ENCODE results near the gene PSAP.

The PSAP gene

DNA sequence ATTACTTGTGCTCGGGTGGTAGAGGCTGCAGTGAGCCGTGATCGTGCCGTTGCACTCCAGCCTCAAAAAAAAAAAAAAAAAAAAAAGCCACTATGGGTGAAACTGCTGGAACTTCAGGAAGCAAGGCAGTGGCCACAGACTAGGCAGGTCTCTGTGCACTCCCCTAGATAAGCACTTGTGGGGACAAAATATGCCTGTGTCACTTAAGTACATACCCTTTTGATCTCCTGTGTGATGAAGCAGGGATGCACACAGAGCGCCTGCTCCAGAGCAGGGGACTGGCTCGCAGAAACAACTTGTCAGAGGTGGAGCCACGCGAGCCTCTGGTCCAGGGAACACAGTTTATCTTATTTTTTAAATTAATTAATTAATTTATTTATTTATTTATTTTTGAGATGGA, 42.9 kb upstream of the PSAP start:
- H2BK120ac ChIP-seq (ENCODE audit: low read depth, low read length): no peak overlapping the region
- no peak overlapping the region for H2AK5ac ChIP-seq (ENCODE audit: low read length, severe bottlenecking)
- no peak overlapping the region for H3K4me2 ChIP-seq (ENCODE audit: low read length, poor library complexity, severe bottlenecking)
- no peak overlapping the region for H3K4me3 ChIP-seq (ENCODE audit: insufficient read depth in 1 of 2, low read depth in 1 of 2, low read length in 2 of 2)
- H3K23ac ChIP-seq (ENCODE audit: low read length in 2 of 2): no peak overlapping the region
- H3K14ac ChIP-seq (ENCODE audit: low read length in 2 of 2): no peak overlapping the region
- no peak overlapping the region for H4K91ac ChIP-seq (ENCODE audit: low read length)
- 93% methylated on average over 6 of the region's 8 CpGs for WGBS
- no peak overlapping the region for H2BK12ac ChIP-seq (ENCODE audit: low read length in 2 of 2)
- DNase-seq: no peak
- no peak overlapping the region for H3K18ac ChIP-seq (ENCODE audit: low read depth in 1 of 2, low read length in 2 of 2)
- no peaks in the 10 kb centered on the region for H3K79me1 ChIP-seq (replicated peaks; ENCODE audit: low read length, poor library complexity, severe bottlenecking)
- no peak overlapping the region for H2BK15ac ChIP-seq (ENCODE audit: low read depth, poor library complexity, severe bottlenecking)
- H3K27ac ChIP-seq (ENCODE audit: low read length, poor library complexity, severe bottlenecking): no peak overlapping the region
- no peak overlapping the region for H2AFZ ChIP-seq (ENCODE audit: low read depth, low read length)
- no peak overlapping the region for H4K8ac ChIP-seq (ENCODE audit: low read length)
- H3K27me3 ChIP-seq (ENCODE audit: control insufficient read depth in 1 of 2, insufficient read depth in 1 of 2, low read length in 2 of 2): no peaks in the 10 kb centered on the region
- no peak overlapping the region for H3K4ac ChIP-seq (ENCODE audit: low read depth in 1 of 2, low read length in 2 of 2)
- H3K9me3 ChIP-seq (ENCODE audit: control insufficient read depth, low read length): no peaks in the 10 kb centered on the region
- no peaks in the 10 kb centered on the region for H3K36me3 ChIP-seq (ENCODE audit: control insufficient read depth in 1 of 2, insufficient read depth in 2 of 2, low read depth in 1 of 2, low read length in 2 of 2)
- no peak overlapping the region for H2BK5ac ChIP-seq (ENCODE audit: low read depth, low read length, poor library complexity, severe bottlenecking)
- H3K9ac ChIP-seq (ENCODE audit: low read length): no peak overlapping the region
- peaks cover 7% of the 10 kb centered on the region for H3K4me1 ChIP-seq (ENCODE audit: control insufficient read depth, insufficient read depth, low read depth, low read length)

DNA sequence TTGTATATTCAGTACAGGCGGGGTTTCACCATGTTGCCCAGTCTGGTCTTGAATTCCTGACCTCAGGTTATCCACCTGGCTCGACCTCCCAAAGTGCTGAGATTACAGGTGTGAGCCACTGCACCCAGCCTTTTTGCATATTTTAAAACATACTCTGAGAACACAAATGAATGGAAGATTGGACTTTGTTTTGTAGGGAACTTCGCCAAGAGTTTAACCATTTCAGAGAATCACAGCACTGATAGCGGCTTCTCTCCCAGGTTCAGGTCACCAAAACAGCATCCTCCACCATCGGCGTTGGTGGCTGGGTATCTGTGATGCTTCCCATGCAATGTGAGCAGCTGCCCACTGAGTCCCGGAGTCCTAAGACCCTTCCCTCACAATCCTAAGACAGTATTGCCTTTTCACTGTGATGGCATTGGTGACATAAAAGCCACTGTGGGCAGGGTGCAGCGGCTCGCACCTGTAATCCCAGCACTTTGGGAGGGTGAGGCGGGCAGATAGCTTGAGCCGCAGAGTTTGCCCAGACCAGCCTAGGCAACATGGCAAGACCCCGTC, 42.3 kb upstream of the PSAP start:
- H3K27me3 ChIP-seq (ENCODE audit: control insufficient read depth in 1 of 2, insufficient read depth in 1 of 2, low read length in 2 of 2): no peaks in the 10 kb centered on the region
- H3K9me3 ChIP-seq (ENCODE audit: control insufficient read depth, low read length): no peaks in the 10 kb centered on the region
- H3K14ac ChIP-seq (ENCODE audit: low read length in 2 of 2): no peak overlapping the region
- no peak overlapping the region for H3K18ac ChIP-seq (ENCODE audit: low read depth in 1 of 2, low read length in 2 of 2)
- no peak overlapping the region for H3K4ac ChIP-seq (ENCODE audit: low read depth in 1 of 2, low read length in 2 of 2)
- no peak overlapping the region for H2AK5ac ChIP-seq (ENCODE audit: low read length, severe bottlenecking)
- no peak overlapping the region for H3K27ac ChIP-seq (ENCODE audit: low read length, poor library complexity, severe bottlenecking)
- H3K9ac ChIP-seq (ENCODE audit: low read length): no peak overlapping the region
- H2BK12ac ChIP-seq (ENCODE audit: low read length in 2 of 2): no peak overlapping the region
- DNase-seq: no peak
- H4K91ac ChIP-seq (ENCODE audit: low read length): no peak overlapping the region
- H3K79me1 ChIP-seq (replicated peaks; ENCODE audit: low read length, poor library complexity, severe bottlenecking): no peaks in the 10 kb centered on the region
- H4K8ac ChIP-seq (ENCODE audit: low read length): no peak overlapping the region
- peaks cover 11% of the 10 kb centered on the region for H3K4me1 ChIP-seq (ENCODE audit: control insufficient read depth, insufficient read depth, low read depth, low read length)
- no peak overlapping the region for H2BK15ac ChIP-seq (ENCODE audit: low read depth, poor library complexity, severe bottlenecking)
- H2BK5ac ChIP-seq (ENCODE audit: low read depth, low read length, poor library complexity, severe bottlenecking): no peak overlapping the region
- H2AFZ ChIP-seq (ENCODE audit: low read depth, low read length): no peak overlapping the region
- H2BK120ac ChIP-seq (ENCODE audit: low read depth, low read length): no peak overlapping the region
- no peak overlapping the region for H3K4me3 ChIP-seq (ENCODE audit: insufficient read depth in 1 of 2, low read depth in 1 of 2, low read length in 2 of 2)
- H3K36me3 ChIP-seq (ENCODE audit: control insufficient read depth in 1 of 2, insufficient read depth in 2 of 2, low read depth in 1 of 2, low read length in 2 of 2): no peaks in the 10 kb centered on the region
- 94% methylated on average over 9 of the region's 12 CpGs for WGBS
- H3K4me2 ChIP-seq (ENCODE audit: low read length, poor library complexity, severe bottlenecking): no peak overlapping the region
- no peak overlapping the region for H3K23ac ChIP-seq (ENCODE audit: low read length in 2 of 2)

DNA sequence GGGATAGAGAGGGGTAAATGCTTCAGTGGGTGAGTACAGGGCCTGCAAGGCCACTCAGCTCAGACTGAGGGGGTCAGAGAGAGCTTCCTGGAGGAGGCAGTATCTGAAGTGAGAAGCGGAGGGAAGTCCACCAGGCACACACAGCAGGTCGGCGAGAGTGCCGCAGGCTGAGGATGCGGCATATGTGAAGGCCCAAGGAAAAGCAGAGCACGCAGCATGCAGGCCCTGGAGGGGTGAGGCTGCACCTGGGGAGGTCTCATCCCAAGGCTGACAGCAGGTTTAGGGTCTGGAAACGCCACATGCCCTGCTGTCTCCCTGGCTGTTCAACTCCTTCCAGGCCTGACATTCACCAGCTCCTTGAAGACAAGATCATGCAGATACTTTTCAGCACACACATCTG, 40.4 kb upstream of the PSAP start:
- Histone ChIP-seq H3K27ac (ENCODE audit: low read length, poor library complexity, severe bottlenecking) (no peak overlapping the region), H3K4ac (ENCODE audit: low read depth in 1 of 2, low read length in 2 of 2) (no peak overlapping the region), H3K4me2 (ENCODE audit: low read length, poor library complexity, severe bottlenecking) (no peak overlapping the region), H3K4me3 (ENCODE audit: insufficient read depth in 1 of 2, low read depth in 1 of 2, low read length in 2 of 2) (no peak overlapping the region), H2BK12ac (ENCODE audit: low read length in 2 of 2) (no peak overlapping the region), H3K9me3 (ENCODE audit: control insufficient read depth, low read length) (no peaks in the 10 kb centered on the region), H3K18ac (ENCODE audit: low read depth in 1 of 2, low read length in 2 of 2) (no peak overlapping the region), H2BK15ac (ENCODE audit: low read depth, poor library complexity, severe bottlenecking) (no peak overlapping the region), H3K79me1 (replicated peaks; ENCODE audit: low read length, poor library complexity, severe bottlenecking) (no peaks in the 10 kb centered on the region), H3K27me3 (ENCODE audit: control insufficient read depth in 1 of 2, insufficient read depth in 1 of 2, low read length in 2 of 2) (no peaks in the 10 kb centered on the region), H4K8ac (ENCODE audit: low read length) (no peak overlapping the region), H3K23ac (ENCODE audit: low read length in 2 of 2) (no peak overlapping the region), H2AK5ac (ENCODE audit: low read length, severe bottlenecking) (no peak overlapping the region), H2AFZ (ENCODE audit: low read depth, low read length) (no peak overlapping the region), H2BK5ac (ENCODE audit: low read depth, low read length, poor library complexity, severe bottlenecking) (no peak overlapping the region), H3K4me1 (ENCODE audit: control insufficient read depth, insufficient read depth, low read depth, low read length) (peaks cover 14% of the 10 kb centered on the region), H3K36me3 (ENCODE audit: control insufficient read depth in 1 of 2, insufficient read depth in 2 of 2, low read depth in 1 of 2, low read length in 2 of 2) (no peaks in the 10 kb centered on the region), H3K14ac (ENCODE audit: low read length in 2 of 2) (no peak overlapping the region), H2BK120ac (ENCODE audit: low read depth, low read length) (no peak overlapping the region), H3K9ac (ENCODE audit: low read length) (peak overlapping the region; percentile 72), H4K91ac (ENCODE audit: low read length) (peak overlapping the region; percentile 1)
- WGBS: 91% methylated on average over 7 of the region's 7 CpGs
- DNase-seq: no peak

DNA sequence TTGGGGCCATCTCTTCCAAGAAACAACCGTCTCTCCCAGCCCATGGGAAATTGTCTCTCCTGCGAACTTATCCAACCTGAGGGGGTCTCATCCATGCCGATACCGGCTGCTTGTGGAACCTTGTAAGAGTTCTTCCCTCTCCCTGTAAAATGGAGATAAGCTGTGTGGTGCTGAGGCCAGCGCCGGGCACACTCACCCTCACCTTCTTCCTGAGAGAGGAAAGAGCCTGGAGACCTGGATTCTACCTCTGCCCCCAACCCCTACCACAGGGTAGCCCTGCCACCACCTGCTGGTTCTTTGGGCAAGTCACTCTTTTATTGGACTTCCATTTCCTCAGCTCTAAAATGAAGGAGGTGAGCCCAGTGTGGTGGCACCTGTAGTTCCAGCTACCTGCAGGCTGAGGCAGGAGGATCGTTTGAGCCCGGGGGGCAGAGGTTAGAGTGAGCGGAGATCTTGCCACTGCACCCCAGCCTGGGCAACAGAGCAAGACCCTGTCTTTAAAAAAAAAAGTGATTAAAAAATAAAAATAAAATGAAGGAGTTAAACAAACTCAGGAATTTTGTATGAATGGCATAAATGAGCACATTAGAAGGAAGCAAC, 38.4 kb upstream of the PSAP start:
- Histone ChIP-seq H3K4me1 (ENCODE audit: control insufficient read depth, insufficient read depth, low read depth, low read length) (peaks cover 14% of the 10 kb centered on the region), H3K18ac (ENCODE audit: low read depth in 1 of 2, low read length in 2 of 2) (peak overlapping the region; percentile 73 to 90), H3K27me3 (ENCODE audit: control insufficient read depth in 1 of 2, insufficient read depth in 1 of 2, low read length in 2 of 2) (no peaks in the 10 kb centered on the region), H4K91ac (ENCODE audit: low read length) (peak overlapping the region; percentile 16), H3K9me3 (ENCODE audit: control insufficient read depth, low read length) (no peaks in the 10 kb centered on the region), H4K8ac (ENCODE audit: low read length) (peak overlapping the region; percentile 94), H3K4me3 (ENCODE audit: insufficient read depth in 1 of 2, low read depth in 1 of 2, low read length in 2 of 2) (peak overlapping the region in 1 of 2 experiments; percentile 84), H2AFZ (ENCODE audit: low read depth, low read length) (peak overlapping the region; percentile 46), H2AK5ac (ENCODE audit: low read length, severe bottlenecking) (no peak overlapping the region), H2BK15ac (ENCODE audit: low read depth, poor library complexity, severe bottlenecking) (peak overlapping the region; percentile 66), H2BK12ac (ENCODE audit: low read length in 2 of 2) (peak overlapping the region; percentile 11 to 88), H3K14ac (ENCODE audit: low read length in 2 of 2) (no peak overlapping the region), H3K23ac (ENCODE audit: low read length in 2 of 2) (peak overlapping the region in 1 of 2 experiments; percentile 5), H3K36me3 (ENCODE audit: control insufficient read depth in 1 of 2, insufficient read depth in 2 of 2, low read depth in 1 of 2, low read length in 2 of 2) (no peaks in the 10 kb centered on the region), H2BK5ac (ENCODE audit: low read depth, low read length, poor library complexity, severe bottlenecking) (no peak overlapping the region), H2BK120ac (ENCODE audit: low read depth, low read length) (peak overlapping the region; percentile 73), H3K4me2 (ENCODE audit: low read length, poor library complexity, severe bottlenecking) (peak overlapping the region; percentile 99), H3K4ac (ENCODE audit: low read depth in 1 of 2, low read length in 2 of 2) (peak overlapping the region; percentile 17 to 39), H3K79me1 (replicated peaks; ENCODE audit: low read length, poor library complexity, severe bottlenecking) (no peaks in the 10 kb centered on the region), H3K27ac (ENCODE audit: low read length, poor library complexity, severe bottlenecking) (peak overlapping the region; percentile 34), H3K9ac (ENCODE audit: low read length) (peak overlapping the region; percentile 96)
- DNase-seq: no peak
- 78% methylated on average over 6 of the region's 9 CpGs for WGBS

Measured in mesenchymal stem cell (in vitro differentiated cells and primary cell).